ENCODE results near the gene PLCH2. TPM values are rescaled to one million over a fixed set of nuclear protein-coding genes. Genes with fewer than 3 reads are reported as not detected.

PLCH2 gene
- total RNA-seq, 1 donor from 2014 or later, result 30.7 TPM

GRCh38 chr1:2523891-2524609 lies 48.0 kb downstream of the PLCH2 start:
- H3K9me3 ChIP-seq, result no peaks in the 10 kb centered on the region
- peaks cover 54% of the 10 kb centered on the region for H3K4me1 ChIP-seq

GRCh38 chr1:2525572-2525919 lies 49.5 kb downstream of the PLCH2 start:
- Histone ChIP-seq H3K27me3 (no peaks in the 10 kb centered on the region), H3K9me3 (no peaks in the 10 kb centered on the region), H3K36me3 (peaks cover 0 to 13% of the 10 kb centered on the region in 2 donors), H3K4me3 (peak overlapping the region; percentile 81 to 87), H3K27ac (peak overlapping the region; percentile 81), H3K4me1 (peaks cover 60% of the 10 kb centered on the region)
- TF ChIP-seq CTCF (IDR thresholded peaks at IDR 0.05) (no peak), POLR2AphosphoS5 (IDR thresholded peaks at IDR 0.05; ENCODE audit: insufficient read depth in 1 of 2, low read depth in 1 of 2) (no peak), POLR2A (IDR thresholded peaks at IDR 0.05) (no peak)
- no peak for DNase-seq (ENCODE audit: extremely low spot score in 2 of 2)
- intact Hi-C loops (cut with DNase I), result loop anchor here (5.0 kb wide), 1 partner anchor 113 kb away; the partner anchor contains the start of gene PEX10

More at GRCh38 chr1:2523891-2524609, 48.0 kb downstream of the PLCH2 start:
- H3K4me3 ChIP-seq, result no peak overlapping the region
- intact Hi-C loops (cut with DNase I), result no loop called here
- TF ChIP-seq CTCF (IDR thresholded peaks at IDR 0.05) (no peak), POLR2A (IDR thresholded peaks at IDR 0.05) (no peak), POLR2AphosphoS5 (IDR thresholded peaks at IDR 0.05; ENCODE audit: insufficient read depth in 1 of 2, low read depth in 1 of 2) (no peak)
- H3K36me3 ChIP-seq, result peaks cover 0 to 28% of the 10 kb centered on the region in 2 donors
- H3K27me3 ChIP-seq, result no peaks in the 10 kb centered on the region
- no peak overlapping the region for H3K27ac ChIP-seq
- DNase-seq (ENCODE audit: extremely low spot score in 2 of 2), result no peak

- Histone ChIP-seq H3K27ac (peak within 1 kb of the TSS; percentile 81), H3K9me3 (no peaks in the 10 kb centered on the region), H3K27me3 (no peaks in the 10 kb centered on the region), H3K4me3 (peak within 1 kb of the TSS; percentile 81 to 87), H3K36me3 (peaks cover 0 to 7% of the 10 kb centered on the region in 2 donors), H3K4me1 (peaks cover 66% of the 10 kb centered on the region)
- TF ChIP-seq POLR2A (IDR thresholded peaks at IDR 0.05) (peak in 1 of 2 donors; percentile 61), CTCF (IDR thresholded peaks at IDR 0.05) (no peak), POLR2AphosphoS5 (IDR thresholded peaks at IDR 0.05; ENCODE audit: insufficient read depth in 1 of 2, low read depth in 1 of 2) (peak in 1 of 2 donors; percentile 50)
- peak in 1 of 2 donors; percentile 91 for DNase-seq (ENCODE audit: extremely low spot score in 2 of 2)
- intact Hi-C loops (cut with DNase I), result loop anchor here (5.0 kb wide), 1 partner anchor 114 kb away; the partner anchor contains the start of gene PEX10
These were observed 50.1 kb downstream of the PLCH2 start, which contains the start of gene PANK4 for GRCh38 chr1:2525920-2526823. PANK4 (minus strand) TSS chr1:2526596; CDS start chr1:2526587, 9 bp downstream.

GRCh38 chr1:2526824-2527555 lies 50.9 kb downstream of the PLCH2 start:
- Histone ChIP-seq H3K4me1 (peaks cover 72% of the 10 kb centered on the region), H3K4me3 (peak overlapping the region; percentile 81 to 87), H3K9me3 (no peaks in the 10 kb centered on the region), H3K36me3 (no peaks in the 10 kb centered on the region), H3K27me3 (no peaks in the 10 kb centered on the region), H3K27ac (peak overlapping the region; percentile 77)
- intact Hi-C loops (cut with DNase I), result loop anchor here (5.0 kb wide), 1 partner anchor 115 kb away; the partner anchor contains the start of gene PEX10
- no peak for DNase-seq (ENCODE audit: extremely low spot score in 2 of 2)
- no peak for TF ChIP-seq POLR2AphosphoS5 (IDR thresholded peaks at IDR 0.05; ENCODE audit: insufficient read depth in 1 of 2, low read depth in 1 of 2)
- no peak for TF ChIP-seq CTCF (IDR thresholded peaks at IDR 0.05)
- no peak for TF ChIP-seq POLR2A (IDR thresholded peaks at IDR 0.05)
